Frontal cortex (tissue), 1 donor: ENCODE measurements around the gene TMEM171. TPM values are rescaled to one million over a fixed set of nuclear protein-coding genes. Genes with fewer than 3 reads are reported as not detected.

Experiments used
- total RNA-seq: library from RNA; depleted of rRNA; stranded (reverse); fragments of >200 nt; gene quantifications from one replicate; pipeline ENCODE4 v1.2.3, GENCODE V29; 2014

TMEM171 gene
- total RNA-seq, 1 donor from 2014 or later: 0.41 TPM

Other genes starting within 250 kb of the TMEM171 start
- gene FCHO2, start 164.5 kb upstream of the TMEM171 start, total RNA-seq: 59.9 TPM
- not detected for gene TMEM174, start 52.6 kb downstream of the TMEM171 start, total RNA-seq